ENCODE data around the gene TNFRSF13B.

Gene TNFRSF13B

DNA sequence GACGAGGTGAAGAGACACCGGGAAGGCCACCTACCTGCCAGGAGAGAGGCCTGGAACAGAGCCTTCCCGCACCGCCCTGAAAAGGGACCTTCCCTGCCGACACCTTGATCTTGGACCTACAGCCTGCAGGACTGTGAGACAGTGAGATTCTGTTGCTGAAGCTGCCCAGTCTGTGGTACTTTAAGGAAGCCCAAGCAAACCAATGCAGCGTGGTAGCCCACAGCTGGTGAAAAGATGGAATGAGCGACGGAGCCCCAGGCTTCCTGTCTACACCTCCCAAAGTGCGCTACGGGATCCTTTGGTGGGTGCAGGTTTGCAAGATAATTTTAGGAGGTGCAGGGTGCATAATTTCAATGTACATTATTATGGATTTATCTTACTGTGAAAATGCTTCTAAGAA lies 33.9 kb downstream of the TNFRSF13B start:
- no peak for DNase-seq (ENCODE audit: low read depth in 1 of 2, low spot score in 1 of 2)
- TF ChIP-seq, protein P1, sequence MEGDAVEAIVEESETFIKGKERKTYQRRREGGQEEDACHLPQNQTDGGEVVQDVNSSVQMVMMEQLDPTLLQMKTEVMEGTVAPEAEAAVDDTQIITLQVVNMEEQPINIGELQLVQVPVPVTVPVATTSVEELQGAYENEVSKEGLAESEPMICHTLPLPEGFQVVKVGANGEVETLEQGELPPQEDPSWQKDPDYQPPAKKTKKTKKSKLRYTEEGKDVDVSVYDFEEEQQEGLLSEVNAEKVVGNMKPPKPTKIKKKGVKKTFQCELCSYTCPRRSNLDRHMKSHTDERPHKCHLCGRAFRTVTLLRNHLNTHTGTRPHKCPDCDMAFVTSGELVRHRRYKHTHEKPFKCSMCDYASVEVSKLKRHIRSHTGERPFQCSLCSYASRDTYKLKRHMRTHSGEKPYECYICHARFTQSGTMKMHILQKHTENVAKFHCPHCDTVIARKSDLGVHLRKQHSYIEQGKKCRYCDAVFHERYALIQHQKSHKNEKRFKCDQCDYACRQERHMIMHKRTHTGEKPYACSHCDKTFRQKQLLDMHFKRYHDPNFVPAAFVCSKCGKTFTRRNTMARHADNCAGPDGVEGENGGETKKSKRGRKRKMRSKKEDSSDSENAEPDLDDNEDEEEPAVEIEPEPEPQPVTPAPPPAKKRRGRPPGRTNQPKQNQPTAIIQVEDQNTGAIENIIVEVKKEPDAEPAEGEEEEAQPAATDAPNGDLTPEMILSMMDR (IDR thresholded peaks at IDR 0.05; ENCODE audit: insufficient read depth, low read length) = no peak
- TF ChIP-seq SPI1 (IDR thresholded peaks at IDR 0.05; ENCODE audit: borderline replicate concordance, low read depth) = no peak
- Histone ChIP-seq H3K27me3 (ENCODE audit: insufficient read depth, poor library complexity, severe bottlenecking) (no peaks in the 10 kb centered on the region), H3K4me3 (replicated peaks; ENCODE audit: insufficient read depth, low read length) (no peak overlapping the region), H3K27ac (replicated peaks) (no peak overlapping the region)

DNA sequence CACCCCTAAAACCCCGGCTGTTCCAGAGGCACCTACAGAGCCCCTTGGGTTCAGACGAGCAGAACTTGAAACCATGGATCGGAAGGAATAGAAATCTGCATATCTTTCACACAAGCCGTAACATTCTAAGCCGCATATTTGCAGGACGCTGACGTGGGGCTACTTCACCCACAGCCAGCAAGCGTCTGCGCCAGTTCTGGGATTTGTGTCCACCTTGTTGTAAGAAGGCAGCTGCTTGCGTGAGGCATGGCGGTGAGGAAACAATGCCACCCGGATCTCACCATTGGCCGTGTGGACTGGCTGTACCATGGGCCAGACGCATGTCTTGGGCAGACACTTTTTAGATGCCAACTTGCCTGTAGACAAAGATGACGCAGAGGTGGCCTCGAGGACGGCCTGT lies 34.5 kb downstream of the TNFRSF13B start:
- no peak for DNase-seq (ENCODE audit: low read depth in 1 of 2, low spot score in 1 of 2)
- Histone ChIP-seq H3K4me3 (replicated peaks; ENCODE audit: insufficient read depth, low read length) (no peak overlapping the region), H3K27me3 (ENCODE audit: insufficient read depth, poor library complexity, severe bottlenecking) (no peaks in the 10 kb centered on the region), H3K27ac (replicated peaks) (no peak overlapping the region)
- TF ChIP-seq POLR2AphosphoS5 (IDR thresholded peaks at IDR 0.05; ENCODE audit: low read depth) (no peak), GABPA (IDR thresholded peaks at IDR 0.05; ENCODE audit: low read depth) (no peak), SPI1 (IDR thresholded peaks at IDR 0.05; ENCODE audit: borderline replicate concordance, low read depth) (no peak)
- TF ChIP-seq, protein P2, sequence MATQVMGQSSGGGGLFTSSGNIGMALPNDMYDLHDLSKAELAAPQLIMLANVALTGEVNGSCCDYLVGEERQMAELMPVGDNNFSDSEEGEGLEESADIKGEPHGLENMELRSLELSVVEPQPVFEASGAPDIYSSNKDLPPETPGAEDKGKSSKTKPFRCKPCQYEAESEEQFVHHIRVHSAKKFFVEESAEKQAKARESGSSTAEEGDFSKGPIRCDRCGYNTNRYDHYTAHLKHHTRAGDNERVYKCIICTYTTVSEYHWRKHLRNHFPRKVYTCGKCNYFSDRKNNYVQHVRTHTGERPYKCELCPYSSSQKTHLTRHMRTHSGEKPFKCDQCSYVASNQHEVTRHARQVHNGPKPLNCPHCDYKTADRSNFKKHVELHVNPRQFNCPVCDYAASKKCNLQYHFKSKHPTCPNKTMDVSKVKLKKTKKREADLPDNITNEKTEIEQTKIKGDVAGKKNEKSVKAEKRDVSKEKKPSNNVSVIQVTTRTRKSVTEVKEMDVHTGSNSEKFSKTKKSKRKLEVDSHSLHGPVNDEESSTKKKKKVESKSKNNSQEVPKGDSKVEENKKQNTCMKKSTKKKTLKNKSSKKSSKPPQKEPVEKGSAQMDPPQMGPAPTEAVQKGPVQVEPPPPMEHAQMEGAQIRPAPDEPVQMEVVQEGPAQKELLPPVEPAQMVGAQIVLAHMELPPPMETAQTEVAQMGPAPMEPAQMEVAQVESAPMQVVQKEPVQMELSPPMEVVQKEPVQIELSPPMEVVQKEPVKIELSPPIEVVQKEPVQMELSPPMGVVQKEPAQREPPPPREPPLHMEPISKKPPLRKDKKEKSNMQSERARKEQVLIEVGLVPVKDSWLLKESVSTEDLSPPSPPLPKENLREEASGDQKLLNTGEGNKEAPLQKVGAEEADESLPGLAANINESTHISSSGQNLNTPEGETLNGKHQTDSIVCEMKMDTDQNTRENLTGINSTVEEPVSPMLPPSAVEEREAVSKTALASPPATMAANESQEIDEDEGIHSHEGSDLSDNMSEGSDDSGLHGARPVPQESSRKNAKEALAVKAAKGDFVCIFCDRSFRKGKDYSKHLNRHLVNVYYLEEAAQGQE (IDR thresholded peaks at IDR 0.05; ENCODE audit: insufficient replicate concordance, low read depth) = no peak
- TF ChIP-seq, protein P1 (IDR thresholded peaks at IDR 0.05; ENCODE audit: insufficient read depth, low read length) = no peak

DNA sequence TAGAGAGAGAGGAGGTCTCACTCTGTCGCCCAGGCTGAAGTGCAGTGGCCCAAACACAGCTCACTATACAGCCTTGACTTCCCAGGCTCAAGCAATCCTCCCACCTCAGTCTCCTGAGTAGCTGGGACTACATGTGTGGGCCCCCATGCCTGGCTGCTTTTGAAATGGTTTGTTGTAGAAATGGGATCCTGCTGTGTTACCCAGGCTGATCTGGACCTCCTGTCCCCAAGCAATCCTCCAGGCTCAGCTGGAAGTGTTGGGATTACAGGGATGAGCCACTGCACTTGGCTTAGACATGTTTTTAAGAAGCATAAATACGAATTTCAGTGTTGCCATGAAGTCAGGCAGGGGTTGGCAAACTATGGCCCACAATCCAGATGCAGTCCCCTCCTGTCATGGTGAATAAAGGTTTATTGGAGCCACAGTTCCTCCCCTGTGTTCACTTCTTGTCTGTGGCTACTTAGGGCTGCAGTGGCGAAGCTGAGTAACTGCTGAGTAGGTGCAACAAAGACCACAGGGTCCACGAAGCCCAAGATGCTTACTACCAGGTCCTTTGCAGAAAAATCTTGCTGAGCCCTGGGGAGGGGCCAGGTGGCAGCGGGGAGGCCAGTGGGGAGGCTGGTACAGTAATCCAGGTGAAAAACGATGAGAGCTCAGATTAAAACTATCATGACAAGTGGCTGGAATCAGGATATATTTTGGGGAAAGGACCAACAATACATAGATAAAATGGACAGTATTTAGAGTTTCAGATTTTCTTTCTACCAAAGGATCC lies 35.2 kb downstream of the TNFRSF13B start:
- no peak overlapping the region for H3K27ac ChIP-seq (replicated peaks)
- no peaks in the 10 kb centered on the region for H3K27me3 ChIP-seq (ENCODE audit: insufficient read depth, poor library complexity, severe bottlenecking)
- no peak for DNase-seq (ENCODE audit: low read depth in 1 of 2, low spot score in 1 of 2)
- TF ChIP-seq, protein P1 (IDR thresholded peaks at IDR 0.05; ENCODE audit: insufficient read depth, low read length) = no peak
- TF ChIP-seq POLR2AphosphoS5 (IDR thresholded peaks at IDR 0.05; ENCODE audit: low read depth) (no peak), GABPA (IDR thresholded peaks at IDR 0.05; ENCODE audit: low read depth) (no peak), SPI1 (IDR thresholded peaks at IDR 0.05; ENCODE audit: borderline replicate concordance, low read depth) (no peak)
- TF ChIP-seq, protein P2 (IDR thresholded peaks at IDR 0.05; ENCODE audit: insufficient replicate concordance, low read depth) = no peak
- H3K4me3 ChIP-seq (replicated peaks; ENCODE audit: insufficient read depth, low read length) = no peak overlapping the region

- DNase-seq (ENCODE audit: low read depth in 1 of 2, low spot score in 1 of 2) = no peak
Measured at GRCh38 chr17:16935786-16936185, 36.1 kb downstream of the TNFRSF13B start.

More at GRCh38 chr17:16935786-16936185, 36.1 kb downstream of the TNFRSF13B start:
- no peak overlapping the region for H3K4me3 ChIP-seq (replicated peaks; ENCODE audit: insufficient read depth, low read length)
- no peaks in the 10 kb centered on the region for H3K27me3 ChIP-seq (ENCODE audit: insufficient read depth, poor library complexity, severe bottlenecking)
- TF ChIP-seq, protein P2 (IDR thresholded peaks at IDR 0.05; ENCODE audit: insufficient replicate concordance, low read depth) = no peak
- TF ChIP-seq, protein P1 (IDR thresholded peaks at IDR 0.05; ENCODE audit: insufficient read depth, low read length) = no peak
- H3K27ac ChIP-seq (replicated peaks) = no peak overlapping the region
